Stimulated activated naive CD4-positive, alpha-beta T cell treated with Interleukin-2 at 50 U/mL for 16 hours (primary cell): ENCODE data around the gene SLC12A4.
"Not testable (repeated sequence)": the region's sequence is repeated elsewhere in the genome, so short reads cannot be mapped to it uniquely, and the experiment has no call there.

Source experiments
- DNase-seq: peaks from one replicate; lab custom pipeline; 2025; lab: John Stamatoyannopoulos, UW

Gene SLC12A4

DNA sequence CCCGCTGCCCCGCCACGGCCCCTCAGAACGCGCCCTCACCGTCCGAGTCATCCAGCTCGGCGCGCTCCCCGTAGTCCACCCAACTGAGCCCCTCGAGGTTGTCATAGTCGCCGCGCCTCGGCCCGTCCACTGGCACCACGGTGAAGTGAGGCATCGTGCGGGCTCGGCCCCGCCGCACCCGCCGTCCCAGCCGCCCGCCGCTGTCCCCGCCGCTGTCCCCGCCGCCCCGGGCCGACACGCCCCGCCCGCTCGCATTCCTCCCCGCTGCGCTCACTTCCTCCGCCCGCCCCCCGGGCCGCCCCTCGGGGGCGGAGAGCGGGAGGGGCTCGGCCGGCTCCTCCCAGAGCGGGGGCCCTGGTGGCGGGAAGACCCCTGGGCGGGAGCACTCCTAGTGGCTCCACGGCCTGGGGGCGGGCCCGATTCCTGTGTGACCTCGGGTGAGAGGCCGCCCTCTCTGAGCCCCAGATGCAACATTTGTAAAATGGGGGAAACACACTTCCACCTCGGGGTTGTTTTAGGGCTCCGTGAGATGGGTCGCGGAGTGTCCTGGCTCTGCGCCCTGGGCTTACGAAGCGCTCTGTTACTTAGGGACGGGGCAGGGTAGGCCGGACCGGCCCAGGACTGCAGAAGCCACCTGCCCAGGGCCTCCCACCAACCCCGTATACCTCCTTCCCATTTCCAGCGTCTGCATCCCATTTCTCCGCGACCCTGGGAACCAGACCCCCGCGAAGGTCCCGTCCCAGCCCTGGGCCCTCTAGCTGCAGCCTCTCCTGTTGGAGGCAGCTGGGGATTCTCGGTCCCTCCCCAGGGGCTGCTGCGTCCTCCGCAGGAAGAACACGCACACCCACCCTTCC lies at the start of gene SLC12A4:
Gene SLC12A4, minus strand, starts transcription at position 238 of the 854 bp plus-strand sequence. Its CDS starts 84 bp downstream, at position 154.
- DNase-seq = peak; percentile 80

DNA sequence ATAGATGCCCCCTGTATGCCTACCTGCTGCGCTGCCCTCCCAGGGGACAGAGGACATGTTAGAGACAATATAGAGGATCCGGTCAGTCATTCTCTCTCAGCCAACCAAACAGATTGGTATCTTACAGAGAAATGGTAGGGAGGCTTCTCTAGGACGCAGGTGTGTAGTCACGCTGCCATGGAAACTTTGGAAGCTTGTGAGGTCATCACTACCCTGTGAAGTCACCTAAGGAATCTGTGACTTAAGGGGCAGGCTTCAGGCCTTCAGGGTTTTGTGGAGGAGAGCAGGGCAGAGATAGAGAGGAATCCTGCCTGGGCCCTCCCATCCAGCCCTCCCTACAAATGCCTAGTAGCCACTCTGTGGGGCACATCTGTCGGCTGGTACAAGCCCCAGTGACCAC lies 47.2 kb upstream of the SLC12A4 start, which contains the start of gene DPEP2NB:
Gene DPEP2NB, minus strand, starts transcription at position 231 of the 400 bp plus-strand sequence. Its CDS starts 141 bp downstream, at position 90.
- no peak for DNase-seq

DNA sequence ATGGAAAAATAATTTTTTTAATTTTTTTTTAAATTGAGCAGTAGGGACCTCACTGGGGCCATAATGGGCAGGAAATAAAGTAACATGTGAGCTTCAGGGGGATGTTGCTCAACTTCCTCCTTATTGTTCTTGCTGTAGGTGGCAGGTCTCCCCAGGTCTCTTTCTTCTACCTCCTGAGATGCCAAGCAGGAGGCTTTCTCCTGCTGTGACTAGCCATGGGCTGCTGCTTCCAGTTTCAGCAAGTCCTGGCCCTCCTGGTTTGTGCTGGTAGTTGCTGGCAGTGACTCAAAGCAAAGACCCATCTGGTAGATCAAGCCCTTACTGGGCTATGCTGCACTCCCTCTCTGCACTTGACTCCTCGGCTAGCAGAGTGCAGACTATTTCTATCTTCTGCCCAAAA lies 45.0 kb upstream of the SLC12A4 start:
- no peak for DNase-seq

DNA sequence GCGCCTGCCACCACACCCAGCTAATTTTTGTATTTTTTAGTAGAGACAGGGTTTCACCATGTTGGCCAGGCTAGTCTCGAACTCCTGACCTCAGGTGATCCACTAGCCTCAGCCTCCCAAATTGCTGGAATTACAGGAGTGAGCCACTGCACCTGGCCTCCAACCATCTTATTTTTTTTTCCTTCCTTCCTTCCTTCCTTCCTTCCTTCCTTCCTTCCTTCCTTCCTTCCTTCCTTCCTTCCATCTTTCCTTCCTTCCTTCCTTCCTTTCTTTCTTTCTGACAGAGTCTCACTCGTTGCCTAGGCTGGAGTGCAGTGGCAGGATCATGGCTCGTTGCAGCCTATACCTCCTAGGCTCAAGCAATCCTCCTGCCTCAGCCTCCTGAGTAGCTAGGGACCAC lies 41.4 kb upstream of the SLC12A4 start:
- DNase-seq = not testable (repeated sequence)

DNA sequence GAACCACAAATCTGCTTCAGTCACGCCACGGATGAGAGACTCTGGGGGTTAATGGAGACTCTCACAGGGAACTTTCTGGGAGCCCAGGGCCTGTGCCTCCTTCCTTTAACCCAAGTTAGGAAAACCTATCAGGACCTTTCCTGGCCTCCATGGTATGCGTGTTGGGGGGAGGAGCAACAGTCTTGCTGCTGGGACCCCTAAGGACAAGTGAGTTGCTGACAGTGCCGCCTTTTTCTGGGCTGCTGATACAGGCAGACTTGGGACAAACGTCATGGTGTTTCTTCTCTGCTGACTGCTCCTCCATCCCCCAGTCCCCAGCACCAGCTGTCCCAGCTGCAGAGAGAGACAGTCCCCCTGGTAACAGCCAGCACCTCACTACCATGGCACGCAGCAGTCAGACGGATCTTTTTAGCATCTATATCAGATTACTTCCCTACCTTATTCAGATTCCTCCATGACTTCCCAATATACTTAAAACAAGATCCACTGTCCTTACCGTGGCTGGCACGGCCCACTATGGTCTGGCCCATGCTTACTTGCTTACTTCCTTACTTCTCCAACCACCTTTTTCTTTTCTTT lies 40.8 kb upstream of the SLC12A4 start:
- no peak for DNase-seq

DNA sequence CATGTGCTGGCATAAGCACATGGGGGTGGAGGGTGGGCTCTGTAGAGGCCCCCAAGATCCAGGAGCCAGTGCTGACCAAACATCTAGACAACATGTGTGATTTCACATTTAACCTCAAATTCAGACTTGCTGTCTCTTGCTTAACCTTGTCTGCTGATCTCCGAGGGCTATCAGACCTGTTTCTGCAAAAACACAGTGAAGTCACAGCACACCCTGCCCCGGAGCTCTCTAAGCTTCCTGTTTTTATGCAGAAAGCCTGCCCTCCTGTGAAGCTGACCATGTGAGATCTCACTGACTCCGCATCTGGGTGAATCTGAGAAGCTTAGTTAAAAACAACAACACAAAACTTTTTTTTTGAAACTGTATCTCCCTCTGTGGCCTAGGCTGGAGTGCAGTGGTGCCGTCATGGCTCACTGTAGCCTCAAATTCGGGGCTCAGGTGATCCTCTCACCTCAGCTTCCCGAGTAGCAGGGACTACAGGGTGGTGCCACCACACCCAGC lies 37.4 kb upstream of the SLC12A4 start:
- DNase-seq = no peak

DNA sequence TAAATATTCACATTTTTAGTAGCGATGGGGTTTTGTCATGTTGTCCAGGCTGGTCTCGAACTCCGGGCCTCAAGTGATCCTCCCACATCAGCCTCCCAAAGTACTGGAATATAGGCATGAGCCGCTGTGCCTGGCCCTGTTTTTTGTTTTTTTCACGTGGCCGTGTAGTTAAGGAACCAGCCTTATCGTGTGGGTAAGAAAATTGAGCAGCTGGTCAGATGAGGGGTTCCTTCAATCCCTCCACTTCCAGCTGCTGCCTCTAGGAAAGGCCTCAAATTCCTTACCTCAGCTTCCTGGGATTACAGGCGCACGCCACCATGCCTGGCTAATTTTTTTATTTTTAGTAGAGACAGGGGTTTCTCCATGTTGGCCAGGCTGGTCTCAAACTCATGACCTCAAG lies 36.8 kb upstream of the SLC12A4 start:
- no peak for DNase-seq

DNA sequence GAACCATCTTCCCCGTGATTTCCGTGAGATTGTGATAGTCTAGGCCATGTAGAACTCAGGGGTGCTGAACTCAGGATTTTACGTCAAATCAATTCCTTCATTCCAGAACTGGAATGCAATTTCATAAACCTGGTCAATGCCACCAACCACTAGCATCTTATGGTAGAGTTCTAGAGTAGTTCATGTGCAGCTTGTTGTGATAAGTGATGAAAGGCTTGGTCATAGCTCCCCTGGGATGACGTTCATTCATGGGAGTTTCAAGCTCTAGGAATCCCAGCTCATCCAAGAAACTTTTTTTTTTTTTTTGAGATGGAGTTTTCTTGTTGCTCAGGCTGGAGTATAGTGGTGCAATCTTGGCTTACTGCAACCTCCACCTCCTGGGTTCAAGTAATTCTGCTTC lies 34.6 kb upstream of the SLC12A4 start:
- no peak for DNase-seq

DNA sequence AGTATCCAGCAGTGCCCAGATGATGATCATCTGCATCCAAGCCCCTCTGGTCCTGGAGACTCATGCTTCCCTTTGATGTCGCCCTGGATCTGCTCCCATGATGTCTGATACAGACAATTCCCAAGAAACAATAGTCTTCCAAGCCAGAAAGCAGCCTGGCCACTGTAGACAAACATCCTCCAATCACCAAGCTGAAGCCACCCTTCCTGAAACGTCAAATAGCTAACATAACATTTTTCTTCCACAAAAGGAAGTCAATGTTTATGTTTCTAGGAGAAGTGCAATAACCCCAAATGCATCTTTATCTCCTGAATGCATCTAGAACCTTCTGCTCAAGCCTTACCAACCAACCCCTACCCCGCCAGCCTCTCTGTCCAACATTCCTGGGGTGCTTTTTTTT lies 32.0 kb upstream of the SLC12A4 start:
- no peak for DNase-seq

DNA sequence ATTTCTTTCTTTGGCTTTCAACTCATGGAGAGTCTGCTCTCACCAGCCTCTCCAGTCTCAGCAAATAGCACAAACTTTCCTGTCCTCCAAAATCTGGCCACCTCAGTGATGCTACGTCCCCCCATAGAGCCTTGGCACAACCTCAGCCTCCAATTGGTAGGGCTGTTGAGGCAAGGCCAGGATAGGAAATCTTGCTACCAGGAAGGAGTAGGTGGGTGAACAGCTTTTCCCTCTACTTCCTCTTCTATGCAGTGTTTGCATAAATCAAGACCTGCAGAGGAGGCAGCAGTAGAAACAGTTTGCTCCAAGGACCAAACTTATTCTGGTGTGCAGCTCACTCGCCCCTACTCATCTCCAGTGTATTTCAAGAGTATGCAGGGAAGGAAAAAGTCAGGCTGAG lies 31.5 kb upstream of the SLC12A4 start:
- DNase-seq = no peak

DNA sequence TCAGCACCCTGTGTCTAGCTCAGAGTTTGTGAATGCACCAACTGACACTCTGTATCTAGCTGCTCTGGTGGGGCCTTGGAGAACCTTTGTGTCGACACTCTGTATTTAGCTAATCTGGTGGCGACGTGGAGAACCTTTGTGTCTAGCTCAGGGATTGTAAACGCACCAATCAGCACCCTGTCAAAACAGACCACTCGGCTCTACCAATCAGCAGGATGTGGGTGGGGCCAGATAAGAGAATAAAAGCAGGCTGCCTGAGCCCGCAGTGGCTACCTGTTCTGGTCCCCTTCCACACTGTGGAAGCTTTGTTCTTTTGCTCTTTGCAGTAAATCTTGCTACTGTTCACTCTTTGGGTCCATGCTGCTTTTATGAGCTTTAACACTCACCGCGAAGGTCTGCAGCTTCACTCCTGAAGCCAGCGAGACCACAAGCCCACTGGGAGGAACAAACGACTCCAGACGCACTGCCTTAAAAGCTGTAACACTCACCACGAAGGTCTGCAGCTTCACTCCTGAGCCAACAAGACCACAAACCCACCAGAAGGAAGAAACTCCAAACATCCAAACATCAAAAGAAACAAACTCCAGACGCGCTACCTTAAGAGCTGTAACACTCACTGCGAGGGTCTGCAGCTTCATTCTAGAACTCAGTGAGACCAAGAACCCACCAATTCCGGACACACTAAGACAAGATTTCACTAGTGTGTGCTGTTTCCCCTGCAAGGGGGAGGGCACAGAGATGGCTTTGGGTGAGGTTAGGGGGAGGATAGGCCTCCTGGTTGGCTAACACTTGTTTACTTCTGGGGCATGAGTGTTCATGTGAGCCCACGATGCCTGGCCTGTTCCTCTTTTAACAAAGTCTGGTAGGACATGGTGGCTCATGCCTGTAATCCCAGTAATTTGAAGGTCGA lies 30.6 kb upstream of the SLC12A4 start, which contains the start of gene DPEP2:
Gene DPEP2, minus strand, starts transcription at position 706 of the 910 bp plus-strand sequence. CDS start 6,272 bp downstream, outside the sequence.
- DNase-seq = peak; percentile 27

DNA sequence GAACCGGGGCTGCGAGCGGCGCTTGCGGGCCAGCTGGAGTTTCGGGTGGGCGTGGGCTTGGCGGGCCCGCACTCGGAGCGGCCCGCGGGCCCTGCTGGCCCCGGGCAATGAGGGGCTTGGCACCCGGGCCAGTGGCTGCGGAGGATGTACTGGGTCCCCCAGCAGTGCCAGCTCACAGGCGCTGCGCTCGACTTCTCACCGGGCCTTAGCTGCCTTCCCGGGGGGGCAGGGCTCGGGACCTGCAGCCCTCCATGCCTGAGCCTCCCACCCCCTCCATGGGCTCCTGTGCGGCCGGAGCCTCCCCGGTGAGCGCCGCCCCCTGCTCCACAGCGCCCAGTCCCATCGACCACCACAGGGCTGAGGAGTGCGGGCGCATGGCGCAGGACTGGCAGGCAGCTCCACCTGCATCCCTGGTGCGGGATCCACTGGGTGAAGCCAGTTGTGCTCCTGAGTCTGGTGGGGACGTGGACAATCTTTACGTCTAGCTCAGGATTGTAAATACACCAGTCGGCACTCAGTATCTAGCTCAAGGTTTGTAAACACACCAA lies 29.9 kb upstream of the SLC12A4 start:
- DNase-seq = not testable (repeated sequence)

DNA sequence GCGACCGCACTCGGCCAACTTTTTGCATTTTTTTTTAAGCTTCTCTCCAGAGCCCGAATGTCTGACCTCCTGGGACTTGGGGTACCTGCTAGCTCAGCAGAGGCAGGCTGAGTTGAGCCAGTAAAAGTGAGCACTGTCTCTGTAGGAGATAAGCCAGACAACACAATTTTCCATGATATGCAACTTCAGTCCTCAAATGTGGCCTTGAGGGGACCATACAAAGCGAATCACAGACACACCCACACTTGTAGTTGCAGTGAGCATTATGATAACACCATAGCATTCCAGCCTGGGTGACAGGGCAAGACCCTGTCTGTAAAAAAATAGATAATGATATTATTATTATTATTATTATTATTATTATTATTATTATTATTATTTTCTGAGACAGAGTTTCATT lies 28.2 kb upstream of the SLC12A4 start:
- no peak for DNase-seq

DNA sequence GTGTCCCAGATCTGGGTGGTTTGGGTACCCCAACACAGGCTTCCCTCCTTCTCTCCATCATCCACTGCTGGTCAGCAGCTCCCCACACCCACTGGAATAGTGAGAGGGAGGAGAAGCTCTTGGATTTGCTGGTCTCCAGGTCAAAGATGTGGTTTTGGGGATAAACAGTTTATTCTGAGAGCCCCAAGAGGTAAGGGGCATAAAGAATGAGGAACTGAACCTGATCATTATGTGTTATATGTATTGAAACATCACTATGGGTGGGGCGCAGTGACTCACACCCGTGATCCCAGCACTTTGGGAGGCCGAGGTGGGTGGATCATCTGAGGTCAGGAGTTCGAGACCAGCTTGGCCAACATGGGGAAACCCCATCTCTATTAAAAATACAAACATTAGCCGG lies 27.0 kb upstream of the SLC12A4 start:
- peak; percentile 26 for DNase-seq

DNA sequence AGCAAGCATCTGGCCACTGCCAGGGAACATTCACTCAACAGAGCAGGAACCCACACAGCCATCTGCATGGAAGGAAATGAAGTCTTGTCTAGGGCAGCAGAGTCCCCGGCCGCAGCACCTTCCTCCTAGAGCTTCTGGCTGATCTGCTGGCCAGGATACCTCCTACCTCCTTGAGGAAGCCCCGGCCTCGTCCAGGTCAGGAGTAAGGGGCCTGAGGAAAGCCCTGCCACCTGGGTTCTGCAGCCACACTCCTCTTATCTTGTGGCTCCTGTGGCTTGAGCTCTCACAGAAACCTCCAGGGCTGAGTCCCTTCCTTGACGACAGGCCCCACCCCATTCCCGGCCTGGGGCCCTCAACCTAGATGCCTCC lies 25.6 kb upstream of the SLC12A4 start:
- not testable (repeated sequence) for DNase-seq

DNA sequence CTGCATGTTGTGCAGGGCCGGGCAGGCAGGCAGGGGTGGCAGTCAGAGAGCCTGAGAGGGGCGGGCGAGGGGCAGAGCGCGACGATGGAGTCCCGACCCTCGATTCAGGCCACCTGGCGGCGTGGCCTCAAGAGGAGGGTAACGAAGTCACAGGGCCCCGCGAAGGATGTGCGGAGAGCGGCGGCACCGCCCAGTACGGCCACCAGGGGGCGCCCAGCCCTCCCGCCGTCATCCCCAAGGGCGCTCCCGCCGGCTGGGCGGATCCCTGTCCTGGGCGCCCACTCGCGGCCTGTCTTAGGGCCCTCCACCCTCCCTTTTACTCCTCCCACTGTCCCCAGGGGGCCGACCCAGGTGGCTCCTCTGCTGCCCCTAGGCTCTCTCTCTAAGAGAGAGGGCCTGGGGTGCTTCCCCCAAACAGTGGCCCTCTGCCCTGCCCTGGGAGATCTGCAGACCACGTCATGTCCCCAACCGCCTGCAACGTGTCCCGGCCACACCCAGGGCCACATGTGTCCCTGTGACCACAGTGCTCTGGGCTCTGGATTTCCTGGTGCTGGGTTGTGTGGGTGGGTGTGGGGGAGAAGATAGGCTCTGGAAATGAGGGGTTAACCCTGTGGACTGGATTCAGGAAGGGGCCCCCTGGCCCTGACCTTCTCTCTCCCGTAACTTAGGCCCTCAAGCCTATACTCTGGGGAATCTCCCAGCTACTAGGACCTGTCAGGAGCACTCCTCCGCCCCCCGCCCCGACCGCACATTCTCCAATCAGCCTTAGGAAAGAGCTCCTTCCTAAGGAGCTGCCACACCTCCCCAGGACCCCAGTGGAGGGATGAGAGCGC lies 25.0 kb upstream of the SLC12A4 start:
- peak; percentile 76 for DNase-seq

DNA sequence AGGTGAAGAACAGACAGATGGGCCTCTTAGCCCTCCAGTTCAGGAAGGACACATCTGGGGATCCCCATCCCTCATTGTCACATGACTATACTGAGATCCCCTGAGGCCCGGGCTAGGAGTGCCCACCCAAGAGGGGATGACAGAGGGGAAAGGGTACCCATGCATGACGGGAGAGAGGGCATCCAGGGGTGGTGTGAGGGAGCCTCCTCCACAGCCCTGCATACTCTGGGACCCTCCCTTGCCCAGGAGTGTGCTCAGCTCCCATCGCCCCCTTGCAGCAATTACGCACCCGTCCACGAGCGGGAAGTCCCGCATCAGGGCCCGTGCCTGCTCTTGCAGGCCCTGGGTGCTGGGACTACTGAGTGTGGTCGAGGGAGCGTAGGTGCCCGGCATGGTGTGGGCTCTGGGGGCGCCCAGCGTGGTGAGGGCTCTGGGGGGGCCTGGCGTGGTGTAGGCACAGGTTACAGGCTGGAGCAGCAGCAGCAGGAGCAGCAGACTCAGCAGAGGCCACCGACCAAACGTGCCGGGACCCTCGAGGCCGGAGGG lies 24.3 kb upstream of the SLC12A4 start:
- DNase-seq = no peak

DNA sequence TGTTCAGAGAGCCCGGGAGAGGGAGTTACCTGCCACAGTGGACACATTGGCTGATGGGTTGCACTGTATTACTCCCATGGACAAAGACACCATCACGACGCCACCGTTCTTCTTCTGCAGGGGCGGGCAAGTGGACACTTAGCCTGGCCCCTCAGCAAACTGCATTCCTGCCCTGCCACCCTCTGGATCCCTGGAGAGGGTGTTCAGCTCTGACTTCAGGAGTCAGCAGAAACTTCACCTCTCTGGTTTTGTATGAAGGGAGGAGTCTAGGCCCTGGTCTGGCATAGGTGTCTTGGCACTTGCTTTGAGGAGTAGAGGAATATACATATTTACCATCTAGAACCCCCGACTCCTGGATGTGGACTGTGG lies 21.6 kb upstream of the SLC12A4 start:
- no peak for DNase-seq

DNA sequence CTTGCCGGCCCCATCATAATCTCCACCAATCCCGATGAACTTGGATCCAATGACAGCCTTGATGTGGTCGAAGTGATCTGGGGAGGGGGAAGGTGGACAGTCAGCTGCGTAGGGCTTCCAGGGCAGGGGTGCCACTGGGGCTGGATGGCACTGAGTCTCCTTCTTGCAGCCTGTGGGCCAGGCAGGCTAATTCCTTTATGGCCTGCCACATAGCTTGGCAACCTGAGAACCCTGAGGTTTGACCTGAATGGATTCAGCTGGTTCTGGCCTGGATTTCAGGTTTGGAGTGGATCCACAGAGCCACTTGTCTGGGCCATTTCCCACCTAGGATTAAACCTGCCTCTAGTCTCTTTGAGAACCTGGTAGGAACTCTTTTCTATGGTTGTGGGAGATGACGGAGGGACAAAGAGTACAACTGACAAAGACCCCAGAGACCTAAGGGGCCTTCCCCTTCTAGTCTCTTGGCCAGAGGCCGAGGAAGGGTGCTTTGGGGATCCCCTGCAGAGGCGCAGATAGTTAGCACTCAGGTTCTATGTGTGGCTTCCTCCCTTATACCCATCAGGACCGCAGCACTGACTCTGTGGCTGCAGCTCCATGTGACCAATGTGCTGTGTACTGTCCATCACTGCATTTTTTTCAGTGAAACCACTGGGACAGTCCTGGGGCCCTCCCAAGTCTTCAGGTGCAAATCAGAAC lies 21.0 kb upstream of the SLC12A4 start:
- DNase-seq = no peak

DNA sequence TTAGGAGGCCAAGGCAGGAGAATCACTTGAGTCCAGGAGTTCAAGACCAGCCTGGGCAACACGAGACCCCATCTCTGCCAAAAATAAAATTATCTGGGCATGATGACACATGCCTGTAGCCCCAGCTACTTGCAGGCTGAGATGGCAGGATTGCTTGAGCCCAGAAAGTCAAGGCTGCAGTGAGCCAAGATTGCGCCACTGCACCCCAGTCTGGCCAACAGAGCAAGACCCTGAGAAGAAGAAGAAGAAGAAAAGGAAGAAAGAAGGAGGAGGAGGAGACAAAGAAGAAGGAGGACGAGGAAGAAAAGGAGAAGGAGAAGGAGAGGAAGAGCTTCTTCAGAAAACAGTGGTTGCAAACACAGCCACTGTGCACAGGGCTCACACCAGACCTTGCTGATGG lies 20.2 kb upstream of the SLC12A4 start:
- DNase-seq = no peak
